GM19043 (cell line): ENCODE results near the gene SYNE1.
"Not testable (repeated sequence)": the region's sequence is repeated elsewhere in the genome, so short reads cannot be mapped to it uniquely, and the experiment has no call there.

Experiments used
- ATAC-seq: cut with Tn5 transposase; IDR thresholded peaks from one replicate; pipeline ENCODE4 v1.9.1; 2021; ENCODE audit warnings: low read depth; ENCODE audit not compliant: unreplicated experiment

Gene SYNE1

GRCh38 chr6:152338335-152339125 is 298.6 kb downstream of the SYNE1 start:
- ATAC-seq, result peak; percentile 89

- no peak for ATAC-seq
These were observed 302.6 kb downstream of the SYNE1 start for GRCh38 chr6:152334555-152334954.

- no peak for ATAC-seq
These were observed 306.2 kb downstream of the SYNE1 start for GRCh38 chr6:152330961-152331360.

- no peak for ATAC-seq
These were observed 307.3 kb downstream of the SYNE1 start for GRCh38 chr6:152329638-152330448.

GRCh38 chr6:152328200-152328599 is 309.0 kb downstream of the SYNE1 start:
- ATAC-seq, result not testable (repeated sequence)

GRCh38 chr6:152323376-152323775 is 313.8 kb downstream of the SYNE1 start:
- ATAC-seq, result no peak

- ATAC-seq, result no peak
These were observed 318.9 kb downstream of the SYNE1 start for GRCh38 chr6:152318278-152318677.

- no peak for ATAC-seq
These were observed 321.1 kb downstream of the SYNE1 start for GRCh38 chr6:152316024-152316423.

GRCh38 chr6:152314483-152314832 is 322.7 kb downstream of the SYNE1 start:
- ATAC-seq, result no peak

GRCh38 chr6:152313542-152314482 is 323.4 kb downstream of the SYNE1 start:
- no peak for ATAC-seq

GRCh38 chr6:152312434-152312833 is 324.7 kb downstream of the SYNE1 start:
- ATAC-seq, result no peak

- ATAC-seq, result no peak
These were observed 326.7 kb downstream of the SYNE1 start for GRCh38 chr6:152310371-152310954.

GRCh38 chr6:152309648-152310047 is 327.5 kb downstream of the SYNE1 start:
- no peak for ATAC-seq

GRCh38 chr6:152309006-152309405 is 328.2 kb downstream of the SYNE1 start:
- ATAC-seq, result no peak

- no peak for ATAC-seq
These were observed 328.9 kb downstream of the SYNE1 start for GRCh38 chr6:152308306-152308705.

- no peak for ATAC-seq
These were observed 331.5 kb downstream of the SYNE1 start for GRCh38 chr6:152305672-152306071.

GRCh38 chr6:152301765-152302568 is 335.2 kb downstream of the SYNE1 start:
- peak; percentile 87 for ATAC-seq

GRCh38 chr6:152301021-152301764 is 336.0 kb downstream of the SYNE1 start:
- ATAC-seq, result peak; percentile 21

- ATAC-seq, result no peak
These were observed 336.6 kb downstream of the SYNE1 start for GRCh38 chr6:152300517-152300916.
